Measurements from ENCODE around the gene PRKAR1B.
"Not testable (repeated sequence)": the region's sequence is repeated elsewhere in the genome, so short reads cannot be mapped to it uniquely, and the experiment has no call there.

GRCh38 chr7:635687-636382 lies 91.2 kb downstream of the PRKAR1B start:
- TF ChIP-seq CTCF (IDR thresholded peaks at IDR 0.05 in 8 of 11, conservative IDR thresholded peaks at IDR 0.05 in 3 of 11); POLR2AphosphoS5 (IDR thresholded peaks at IDR 0.05): not testable (repeated sequence)
